ENCODE measurements around the gene NR5A2.

Gene NR5A2

DNA sequence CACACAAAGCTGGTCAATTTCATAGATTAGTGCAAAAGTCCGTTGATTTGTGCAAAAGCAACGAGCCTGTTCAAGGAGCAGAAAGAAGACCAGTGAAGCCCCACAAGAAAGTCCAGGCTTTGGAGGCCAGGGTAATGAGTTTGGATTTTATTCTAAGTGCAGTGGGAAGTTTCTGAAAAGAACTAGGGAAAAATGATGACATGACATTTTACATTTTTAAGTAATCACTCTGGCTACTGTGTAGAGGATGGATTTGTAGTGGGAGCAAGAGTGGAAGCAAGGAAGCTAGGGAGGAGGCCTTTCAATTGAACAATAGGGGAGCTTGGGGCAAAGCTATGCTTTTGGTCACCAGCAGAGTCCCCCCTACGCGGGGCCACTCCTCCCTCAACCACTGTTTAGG lies 196.1 kb downstream of the NR5A2 start:
- ATAC-seq, result no peak
- DNase-seq, result no peak
- Mint-ChIP-seq H3K27me3 (peaks cover 8% of the 10 kb centered on the region), H3K4me3 (no peak overlapping the region), H3K27ac (no peak overlapping the region), H3K36me3 (ENCODE audit: low read depth) (no peaks in the 10 kb centered on the region), H3K9me3 (peaks cover 4% of the 10 kb centered on the region), H3K4me1 (peaks cover 12% of the 10 kb centered on the region)

DNA sequence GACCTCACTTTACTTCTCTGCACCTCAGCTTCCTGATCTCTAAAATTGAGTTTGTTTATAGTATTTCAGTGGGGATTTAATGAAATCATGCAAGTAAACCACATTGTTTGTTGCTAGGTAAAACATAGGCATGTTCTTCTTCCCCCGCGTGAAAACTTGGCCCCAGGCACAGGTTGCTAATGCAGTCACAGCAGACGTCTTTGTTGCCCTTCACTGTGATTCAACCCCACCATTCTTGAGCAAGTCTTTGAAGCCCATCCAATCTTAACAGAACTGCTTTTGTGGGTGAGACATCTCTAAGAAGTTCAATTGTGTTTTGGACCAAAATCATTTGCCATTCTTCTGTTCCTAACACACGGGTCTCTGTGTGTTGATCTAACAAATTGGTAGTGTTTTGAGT lies 196.8 kb downstream of the NR5A2 start:
- Mint-ChIP-seq H3K4me3 (no peak overlapping the region), H3K4me1 (peaks cover 12% of the 10 kb centered on the region), H3K36me3 (ENCODE audit: low read depth) (no peaks in the 10 kb centered on the region), H3K27me3 (peaks cover 10% of the 10 kb centered on the region), H3K27ac (no peak overlapping the region), H3K9me3 (peaks cover 4% of the 10 kb centered on the region)
- DNase-seq (no peak), ATAC-seq (no peak)

DNA sequence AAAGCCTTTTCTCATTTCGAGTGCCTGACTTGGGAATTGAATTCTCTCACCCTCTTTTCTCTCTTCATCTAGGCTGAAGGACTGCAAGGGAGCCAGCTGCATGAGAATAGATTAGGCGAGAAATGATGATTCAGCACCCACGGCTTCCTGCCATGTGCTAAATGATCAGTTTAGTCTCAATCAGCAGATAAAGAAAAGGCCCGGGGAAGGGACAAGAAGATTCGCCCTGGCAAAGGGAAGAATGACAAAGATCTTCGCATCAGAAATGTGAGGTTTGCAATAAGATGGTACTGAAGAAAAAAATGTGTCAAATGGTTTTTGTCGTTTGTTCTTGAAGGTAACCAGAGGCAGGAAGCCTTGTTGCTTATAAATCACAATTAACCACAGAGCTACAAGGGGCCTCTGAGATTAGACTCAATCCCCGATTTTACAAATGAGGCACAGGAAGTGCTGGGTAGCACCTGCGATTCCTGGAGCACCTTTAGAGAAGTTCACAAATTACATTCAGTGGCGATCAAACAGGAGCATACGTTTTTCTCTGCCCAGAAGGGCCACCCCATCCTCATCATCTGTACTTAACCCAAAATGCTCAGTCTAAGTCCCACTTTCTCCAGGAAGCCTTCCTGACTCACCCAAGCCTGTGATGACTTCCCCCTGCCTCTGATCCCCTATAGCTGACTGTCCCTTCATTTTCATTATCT lies 198.9 kb downstream of the NR5A2 start:
- Mint-ChIP-seq H3K27ac (peak overlapping the region; percentile 68), H3K36me3 (ENCODE audit: low read depth) (no peaks in the 10 kb centered on the region), H3K4me1 (peaks cover 12% of the 10 kb centered on the region), H3K4me3 (peak overlapping the region; percentile 20), H3K9me3 (peaks cover 3% of the 10 kb centered on the region), H3K27me3 (peaks cover 10% of the 10 kb centered on the region)
- ATAC-seq (no peak), DNase-seq (peak; percentile 26)

DNA sequence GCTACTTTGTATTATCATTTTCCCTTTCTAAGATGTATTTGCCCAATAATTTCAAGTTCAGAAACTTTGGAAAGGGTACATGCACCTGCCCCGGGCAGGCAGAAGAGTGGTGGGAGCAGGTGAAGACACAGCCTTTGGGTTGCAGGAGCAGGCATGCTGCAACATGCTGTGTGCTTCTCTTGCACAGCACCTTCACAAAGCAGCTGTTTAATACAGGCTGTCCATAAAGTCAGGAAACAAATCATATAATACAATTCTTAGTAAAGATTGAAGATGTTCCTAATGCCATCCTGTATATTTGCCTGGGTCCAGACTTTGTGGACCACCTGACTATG lies 199.4 kb downstream of the NR5A2 start:
- Mint-ChIP-seq H3K27ac (peak overlapping the region; percentile 68), H3K4me3 (peak overlapping the region; percentile 20), H3K27me3 (peaks cover 10% of the 10 kb centered on the region), H3K4me1 (peaks cover 10% of the 10 kb centered on the region), H3K36me3 (ENCODE audit: low read depth) (no peaks in the 10 kb centered on the region), H3K9me3 (no peaks in the 10 kb centered on the region)
- DNase-seq (no peak), ATAC-seq (no peak)
